Measurements from ENCODE around the gene ST6GALNAC3.

ST6GALNAC3 gene

GRCh38 chr1:76371941-76372340 lies 297.4 kb downstream of the ST6GALNAC3 start:
- no peak for DNase-seq

- DNase-seq, result no peak
Measured at GRCh38 chr1:76374086-76374485, 299.5 kb downstream of the ST6GALNAC3 start.

GRCh38 chr1:76377247-76377646 lies 302.7 kb downstream of the ST6GALNAC3 start:
- DNase-seq, result no peak

- DNase-seq, result no peak
Measured at GRCh38 chr1:76379506-76379905, 305.0 kb downstream of the ST6GALNAC3 start.

- no peak for DNase-seq
Measured at GRCh38 chr1:76381450-76382097, 307.0 kb downstream of the ST6GALNAC3 start.

GRCh38 chr1:76388261-76388660 lies 313.7 kb downstream of the ST6GALNAC3 start:
- DNase-seq, result no peak

- no peak for DNase-seq
Measured at GRCh38 chr1:76390456-76390855, 315.9 kb downstream of the ST6GALNAC3 start.

- DNase-seq, result no peak
Measured at GRCh38 chr1:76395059-76395458, 320.5 kb downstream of the ST6GALNAC3 start.

GRCh38 chr1:76402128-76402527 lies 327.6 kb downstream of the ST6GALNAC3 start:
- no peak for DNase-seq

- no peak for DNase-seq
Measured at GRCh38 chr1:76408303-76408702, 333.8 kb downstream of the ST6GALNAC3 start.

- DNase-seq, result no peak
Measured at GRCh38 chr1:76410499-76410898, 336.0 kb downstream of the ST6GALNAC3 start.

GRCh38 chr1:76418531-76418930 lies 344.0 kb downstream of the ST6GALNAC3 start:
- no peak for DNase-seq

- DNase-seq, result no peak
Measured at GRCh38 chr1:76419603-76420002, 345.1 kb downstream of the ST6GALNAC3 start.

GRCh38 chr1:76425201-76426145 lies 350.9 kb downstream of the ST6GALNAC3 start:
- no peak for DNase-seq

- DNase-seq, result no peak
Measured at GRCh38 chr1:76426606-76427005, 352.1 kb downstream of the ST6GALNAC3 start.

- DNase-seq, result no peak
Measured at GRCh38 chr1:76428028-76428427, 353.5 kb downstream of the ST6GALNAC3 start.

- no peak for DNase-seq
Measured at GRCh38 chr1:76430531-76430930, 356.0 kb downstream of the ST6GALNAC3 start.

GRCh38 chr1:76433526-76433925 lies 359.0 kb downstream of the ST6GALNAC3 start:
- DNase-seq, result no peak

GRCh38 chr1:76443217-76443616 lies 368.7 kb downstream of the ST6GALNAC3 start:
- DNase-seq, result no peak

- no peak for DNase-seq
Measured at GRCh38 chr1:76444773-76445172, 370.2 kb downstream of the ST6GALNAC3 start.

GRCh38 chr1:76450229-76450628 lies 375.7 kb downstream of the ST6GALNAC3 start:
- no peak for DNase-seq

GRCh38 chr1:76463278-76463677 lies 388.7 kb downstream of the ST6GALNAC3 start:
- no peak for DNase-seq

GRCh38 chr1:76463849-76464248 lies 389.3 kb downstream of the ST6GALNAC3 start:
- DNase-seq, result no peak

- no peak for DNase-seq
Measured at GRCh38 chr1:76465030-76465429, 390.5 kb downstream of the ST6GALNAC3 start.
